Prostate gland (tissue), 2 donors: ENCODE data around the gene ZHX3.

Experiments
- CTCF ChIP-seq, 4 experiments: fragments of 200-600 bp in 2 of 4; fragments of 450-650 bp in 2 of 4; sonication (generic) in 2 of 4; IDR thresholded peaks; 1 replicate in 3 of 4; 2 replicates in 1 of 4; pipeline ENCODE4 v1.5.1; 2016 to 2019; ENCODE audit warnings: antibody characterized with exemption in 4 of 4, mild to moderate bottlenecking in 2 of 4, moderate library complexity in 2 of 4
- POLR2A ChIP-seq: fragments of 450-650 bp; IDR thresholded peaks from one replicate; pipeline ENCODE4 v1.6.1; 2016; ENCODE audit warnings: antibody characterized with exemption, mild to moderate bottlenecking

- TF ChIP-seq POLR2A (no peak), CTCF (IDR thresholded peaks at IDR 0.05) (no peak)
These were observed 31.7 kb upstream of the ZHX3 start for GRCh38 chr20:41349266-41349665.
